ENCODE measurements around the gene HOXD4. TPM values are rescaled to one million over a fixed set of nuclear protein-coding genes. Genes with fewer than 3 reads are reported as not detected.

HOXD4 gene
- total RNA-seq, 1 donor from 2014 or later, result not detected

DNA sequence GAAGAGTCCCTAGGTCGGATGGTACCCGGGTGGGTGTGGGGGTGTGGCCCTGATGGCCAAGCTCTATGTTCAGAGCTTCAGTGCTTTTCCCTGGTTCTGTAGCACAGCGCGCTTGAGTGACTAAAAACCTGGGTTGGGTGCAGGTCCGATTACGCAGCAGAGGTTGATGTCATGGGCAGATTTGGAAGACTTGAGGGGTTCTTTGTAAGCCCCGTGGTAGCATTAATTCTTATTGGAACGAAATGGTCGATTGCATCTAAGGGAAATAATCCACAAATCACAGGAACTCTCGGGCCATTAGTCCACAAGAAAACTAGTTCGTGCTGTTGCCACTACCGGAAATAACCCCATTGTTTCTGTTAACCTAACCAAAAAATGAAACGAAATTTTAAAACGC is 12.8 kb upstream of the HOXD4 start:
- DNase-seq (ENCODE audit: low spot score) (no peak), ATAC-seq (no peak)

DNA sequence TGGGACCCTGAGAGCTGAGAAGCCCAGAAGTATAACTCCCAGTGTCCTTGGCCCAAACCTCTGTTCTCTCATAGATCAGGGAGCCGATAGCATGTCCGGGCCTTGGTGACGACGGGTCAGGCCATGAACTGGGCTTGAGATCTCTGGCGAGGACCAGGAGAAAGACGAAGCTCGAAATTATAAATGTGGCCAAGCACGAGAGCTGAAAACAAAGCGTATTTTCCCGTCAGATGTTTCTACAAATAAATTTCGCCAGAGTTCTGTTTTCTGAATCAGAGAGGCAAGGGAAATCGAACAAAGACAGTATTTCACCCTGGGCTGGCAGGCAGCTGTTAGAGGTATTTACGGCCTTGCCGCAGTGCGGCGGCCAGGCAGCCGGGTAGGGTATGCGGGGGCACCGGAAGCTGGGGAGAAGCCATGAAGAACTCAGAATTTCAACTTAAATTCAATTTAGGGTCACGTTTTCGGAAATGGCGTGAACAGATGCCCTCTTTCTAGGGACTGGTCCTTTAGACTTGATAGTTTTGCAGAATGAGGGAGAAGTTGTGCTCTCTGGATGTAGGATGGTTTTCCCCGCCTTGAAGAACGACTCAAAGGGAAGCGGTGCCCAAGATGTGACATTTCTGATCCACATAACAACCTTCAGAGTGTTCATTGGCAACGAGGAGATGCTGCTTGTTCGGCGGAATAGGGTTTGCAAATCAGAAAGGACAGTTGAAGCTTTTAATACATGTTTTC is 12.3 kb upstream of the HOXD4 start:
- no peak for DNase-seq (ENCODE audit: low spot score)
- ATAC-seq, result no peak

DNA sequence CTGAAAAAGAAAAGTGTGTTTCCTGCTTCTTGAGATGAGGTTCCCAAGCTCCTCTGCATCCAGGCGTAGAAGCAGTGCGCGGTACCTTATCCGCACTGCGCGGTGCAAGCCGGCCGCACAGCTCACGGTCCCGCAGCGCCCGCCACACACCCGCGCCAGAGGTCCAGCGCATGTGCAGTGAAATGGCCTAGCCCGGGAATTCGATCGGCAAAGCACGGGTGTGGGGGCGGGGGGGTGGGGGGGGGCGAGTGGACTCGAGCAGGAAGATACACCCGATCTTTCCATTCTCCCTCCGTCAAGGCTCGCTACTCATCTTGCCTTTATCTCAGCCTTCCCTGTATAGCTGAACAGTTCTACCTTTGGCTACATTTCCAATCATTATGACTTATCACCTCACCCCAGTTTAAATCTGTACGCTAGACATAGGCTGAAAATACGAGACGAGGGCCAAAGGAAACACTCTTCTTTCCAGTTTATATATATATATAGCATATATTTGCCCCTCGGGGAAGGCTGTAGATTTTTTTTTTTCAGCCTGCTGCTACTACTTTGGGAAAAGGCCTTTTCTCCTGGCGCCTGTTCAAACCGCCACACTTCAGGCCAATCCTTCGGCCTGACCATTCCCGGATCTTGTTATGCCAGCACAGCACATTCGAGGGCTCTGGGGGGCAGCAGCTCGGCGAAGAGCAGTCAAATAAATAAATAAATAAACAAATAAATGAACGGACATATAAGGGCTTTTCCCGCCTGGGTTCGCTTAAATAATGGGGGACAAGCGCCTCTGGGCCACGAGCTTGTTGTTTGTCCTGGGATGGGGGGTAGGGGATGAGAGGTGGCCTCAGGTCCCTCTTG is 11.5 kb upstream of the HOXD4 start:
- ATAC-seq (no peak), DNase-seq (ENCODE audit: low spot score) (no peak)

DNA sequence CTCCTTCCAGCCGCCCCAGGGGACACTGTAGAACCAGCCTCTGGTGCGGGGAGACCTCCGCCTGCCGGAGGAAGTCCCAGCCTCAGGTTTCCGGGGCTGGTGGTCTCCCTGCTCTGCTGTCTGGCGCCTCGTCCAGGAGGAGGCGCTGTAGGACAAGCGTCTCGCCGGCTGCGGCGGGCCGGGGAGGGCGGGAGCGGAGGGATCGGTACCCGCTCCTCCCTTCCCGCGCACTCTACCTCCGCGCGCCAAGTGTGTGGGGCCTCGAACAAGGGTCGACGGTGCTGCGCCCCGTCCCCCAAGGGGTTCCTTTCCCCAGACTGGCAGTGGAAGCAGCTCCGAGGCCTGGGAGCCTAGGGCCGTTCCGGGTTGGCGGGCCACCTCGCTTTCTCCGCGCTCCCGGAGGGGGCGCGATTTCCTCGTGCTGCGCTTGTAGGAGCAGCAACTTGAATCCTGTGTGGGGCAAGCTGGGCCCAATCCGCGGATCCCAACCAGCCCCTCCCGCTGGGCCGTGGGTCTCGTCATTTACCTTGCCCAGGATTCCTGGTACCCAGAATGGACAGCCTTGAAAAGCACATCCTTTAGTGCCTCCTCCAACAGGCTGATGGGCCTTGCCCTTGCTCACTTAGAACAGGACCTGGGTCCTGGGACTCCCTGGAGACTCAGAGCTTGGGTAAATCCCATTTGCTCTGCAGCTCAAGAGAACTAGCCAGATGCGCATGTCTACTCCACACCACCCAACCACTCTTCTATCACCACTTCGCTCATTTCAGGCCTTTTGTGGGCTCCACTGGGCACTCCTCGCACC is 10.6 kb upstream of the HOXD4 start:
- DNase-seq (ENCODE audit: low spot score) (peak; percentile 66), ATAC-seq (peak; percentile 95)

DNA sequence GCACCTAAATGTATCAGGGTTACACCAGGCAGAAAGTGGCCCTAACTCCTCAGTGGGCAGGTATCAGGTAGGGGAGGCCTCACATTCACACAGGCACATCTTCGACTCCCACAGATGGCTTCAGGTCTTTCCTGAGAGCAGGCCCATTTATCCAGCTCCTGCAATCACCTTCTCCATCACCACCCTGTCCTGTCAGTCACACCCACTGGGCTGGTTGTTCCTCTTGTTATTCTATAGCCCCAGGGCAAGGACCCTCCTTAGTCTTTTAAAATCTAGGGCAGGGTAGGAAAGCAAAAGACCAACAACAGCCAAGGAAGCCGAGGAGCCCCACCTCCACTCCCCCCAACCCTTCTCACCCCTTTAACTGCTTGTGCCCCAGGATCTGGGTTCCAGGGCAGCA is 9.1 kb upstream of the HOXD4 start:
- ATAC-seq, result no peak
- DNase-seq (ENCODE audit: low spot score), result no peak

DNA sequence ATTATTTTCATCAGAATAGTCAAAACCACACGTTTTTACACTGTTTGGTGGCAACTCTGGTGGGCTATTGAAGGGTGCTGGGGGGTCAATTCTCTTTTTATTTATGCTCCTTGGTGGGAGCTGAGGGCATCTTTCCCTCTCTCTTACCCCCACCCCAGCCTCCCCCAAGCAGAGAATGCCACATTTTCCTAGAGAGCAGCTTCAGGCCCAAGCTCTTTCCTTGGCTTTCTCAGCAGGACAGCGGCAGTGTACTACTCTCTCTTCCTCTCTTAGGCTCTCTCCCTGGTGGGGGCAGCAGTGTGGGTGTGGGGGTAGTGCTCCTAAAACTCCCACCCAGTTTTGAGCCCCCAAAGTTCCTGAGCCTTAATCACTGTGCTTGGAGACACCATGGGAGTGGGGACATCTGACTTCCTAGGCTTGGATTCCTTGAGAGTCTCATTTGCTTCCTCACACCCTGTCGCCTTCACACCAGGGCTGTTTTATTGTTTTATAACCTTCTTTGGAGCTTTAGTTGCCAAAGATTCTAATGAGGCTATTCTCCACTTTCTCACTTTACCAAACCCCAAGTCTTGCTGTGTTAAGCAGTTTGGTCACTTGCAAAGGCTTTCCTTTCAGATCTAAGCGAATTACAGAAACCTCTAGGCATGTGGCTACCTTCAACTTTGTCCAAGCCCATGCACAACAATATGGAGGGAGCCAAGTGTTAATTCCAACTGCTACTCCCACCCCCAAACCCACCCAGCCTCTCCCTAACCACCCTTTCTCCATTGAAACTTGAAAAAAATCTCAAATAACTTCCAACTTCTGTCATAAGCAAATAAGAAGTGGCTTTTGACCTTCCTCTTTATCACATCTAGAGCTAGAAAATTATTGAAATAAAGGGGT is 6.0 kb upstream of the HOXD4 start:
- DNase-seq (ENCODE audit: low spot score) (no peak), ATAC-seq (no peak)

DNA sequence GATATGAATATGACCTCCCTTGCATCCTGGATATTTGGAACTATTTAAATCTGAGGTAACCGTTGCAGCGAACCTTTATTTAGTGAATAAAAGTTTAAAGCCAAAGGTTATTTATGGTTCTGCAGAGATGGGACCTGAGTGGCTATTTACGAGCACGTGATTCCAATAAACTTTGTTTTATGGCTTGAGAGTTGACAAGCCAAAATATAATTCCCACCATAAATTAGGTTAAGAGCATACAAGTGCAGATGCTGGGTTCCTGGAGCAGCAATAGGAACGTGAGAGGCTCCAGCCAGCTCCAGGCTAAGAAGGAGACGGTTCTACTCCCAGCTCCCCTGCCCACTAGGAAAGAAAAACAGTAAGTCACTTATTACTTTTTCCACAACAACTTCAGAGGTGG is 5.2 kb upstream of the HOXD4 start:
- no peak for DNase-seq (ENCODE audit: low spot score)
- no peak for ATAC-seq

DNA sequence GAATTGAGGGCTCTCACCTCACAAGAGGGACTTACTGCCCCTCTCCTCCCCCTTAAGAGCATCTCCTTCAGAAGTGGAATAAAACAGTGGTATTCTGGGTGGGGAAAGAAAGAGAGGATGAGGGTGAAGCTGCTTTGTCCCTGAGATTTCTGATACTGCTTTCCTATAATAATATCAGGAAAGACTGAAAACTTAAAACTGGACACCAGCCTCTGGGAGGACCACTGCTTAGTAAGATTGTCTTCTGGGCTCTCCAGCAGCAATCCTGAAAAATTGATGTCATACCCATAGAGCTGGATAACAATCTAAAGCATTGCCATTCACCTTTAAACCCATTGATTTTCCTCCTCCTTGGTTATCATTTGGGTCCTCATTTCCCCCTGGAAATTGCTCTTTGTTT is 4.7 kb upstream of the HOXD4 start:
- no peak for DNase-seq (ENCODE audit: low spot score)
- no peak for ATAC-seq

DNA sequence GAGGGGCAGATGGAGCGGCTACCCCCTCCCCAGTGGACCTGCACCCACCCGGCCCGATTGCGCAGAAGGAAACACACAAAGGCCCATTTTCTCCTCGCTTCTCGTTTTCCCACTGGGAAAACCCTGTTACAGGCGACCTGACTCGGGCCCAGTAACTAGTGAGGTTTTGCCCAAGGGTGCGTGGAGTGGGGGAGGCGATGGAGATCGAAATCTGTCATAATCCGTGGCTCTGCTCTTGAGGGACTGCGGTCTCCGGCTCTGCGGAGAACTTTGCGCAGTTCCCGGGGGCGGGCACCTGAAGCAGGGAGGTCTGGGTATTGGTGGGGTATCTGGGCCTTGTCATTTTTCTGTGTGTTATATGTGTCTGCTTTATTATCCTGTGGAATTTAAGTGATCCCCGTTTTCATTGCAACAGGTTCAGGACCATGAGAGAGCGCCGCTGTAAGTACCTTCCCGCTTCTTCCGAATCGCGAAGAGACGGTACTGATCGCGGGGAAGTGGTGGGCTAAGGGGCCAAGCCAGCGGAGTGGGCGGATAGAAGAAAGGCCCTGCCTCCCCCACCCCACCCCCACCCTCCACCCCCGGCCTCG is 4.0 kb upstream of the HOXD4 start:
- DNase-seq (ENCODE audit: low spot score), result no peak

DNA sequence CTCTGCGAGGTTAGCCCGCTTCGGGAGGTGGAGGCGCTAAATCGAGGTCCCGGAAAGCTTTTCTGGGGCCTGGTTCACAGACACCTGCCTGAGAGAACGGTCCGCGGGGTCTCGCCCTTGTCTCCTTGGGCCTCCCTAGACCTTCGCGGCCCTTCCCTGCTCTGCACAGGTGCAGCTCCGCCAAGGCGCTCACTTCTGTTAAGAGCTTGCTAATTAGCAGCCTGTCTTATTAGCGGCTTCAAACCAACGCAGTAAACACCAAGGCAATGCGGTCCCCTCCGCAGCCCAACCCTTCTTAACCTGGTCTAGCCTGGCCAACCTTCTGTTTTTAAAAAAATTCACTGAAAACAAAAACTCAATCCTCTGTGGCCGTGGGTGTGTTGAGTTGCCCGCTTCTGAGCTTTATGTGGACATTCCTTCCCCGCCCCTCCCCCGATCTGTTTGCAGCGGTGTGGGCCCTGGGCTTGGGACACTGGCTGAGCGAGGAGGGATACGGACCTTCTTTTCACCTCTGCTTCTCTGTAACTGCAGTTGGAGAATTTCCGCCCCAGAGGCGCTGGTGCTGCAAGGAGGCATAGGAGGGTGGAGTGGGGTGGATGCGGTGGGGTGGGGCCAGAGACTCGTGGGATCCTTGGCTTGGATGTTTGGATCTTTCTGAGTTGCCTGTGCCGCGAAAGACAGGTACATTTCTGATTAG is 3.4 kb upstream of the HOXD4 start:
- ATAC-seq, result no peak
- DNase-seq (ENCODE audit: low spot score), result no peak

More for the DNA sequence above, 4.0 kb upstream of the HOXD4 start:
- ATAC-seq, result no peak

DNA sequence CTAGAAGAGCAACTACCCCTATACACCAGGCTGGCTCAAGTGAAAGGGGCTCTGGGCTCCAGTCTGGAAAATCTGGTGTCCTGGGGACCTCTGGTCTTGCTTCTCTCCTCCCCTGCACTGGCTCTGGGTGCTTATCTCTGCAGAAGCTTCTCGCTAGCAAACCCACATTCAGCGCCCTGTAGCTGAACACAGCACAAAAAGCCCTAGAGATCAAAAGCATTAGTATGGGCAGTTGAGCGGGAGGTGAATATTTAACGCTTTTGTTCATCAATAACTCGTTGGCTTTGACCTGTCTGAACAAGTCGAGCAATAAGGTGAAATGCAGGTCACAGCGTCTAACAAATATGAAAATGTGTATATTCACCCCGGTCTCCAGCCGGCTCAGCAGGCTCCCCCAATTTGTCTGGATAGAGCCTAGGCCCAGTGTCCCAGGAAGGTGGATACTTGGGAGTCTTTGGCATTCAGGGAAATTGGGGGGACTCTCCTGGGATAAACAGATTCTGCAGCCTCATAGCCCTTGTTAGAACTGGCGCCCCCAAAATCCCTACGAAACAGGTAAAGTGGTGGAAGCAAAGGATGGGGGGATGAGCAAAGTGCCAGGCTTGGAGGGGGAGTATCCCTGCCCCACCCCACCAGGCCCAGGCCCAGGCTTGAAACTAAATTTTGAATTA is 2.5 kb upstream of the HOXD4 start:
- ATAC-seq, result no peak
- no peak for DNase-seq (ENCODE audit: low spot score)

DNA sequence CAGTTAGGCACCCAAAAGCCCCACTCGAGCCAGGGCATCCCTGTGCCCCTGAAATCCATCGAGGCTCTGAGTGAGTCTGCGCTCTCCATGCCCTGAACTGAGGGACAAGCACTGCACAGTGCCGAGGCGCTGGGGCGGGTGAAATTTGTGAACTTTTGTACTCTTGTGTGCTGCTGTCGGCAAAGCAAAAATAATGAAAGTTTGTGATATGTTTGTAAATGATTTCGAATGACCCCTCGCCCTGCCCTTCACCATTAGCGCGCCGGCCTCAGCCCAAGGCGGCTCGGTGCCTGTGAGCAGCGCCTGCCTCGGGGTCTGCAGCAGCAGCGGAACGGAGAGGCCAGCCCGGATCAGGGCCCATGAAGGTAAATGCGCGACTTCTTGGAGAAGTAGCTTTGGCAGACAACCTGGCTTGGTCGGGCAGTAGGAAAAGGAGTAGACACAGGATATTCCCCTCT is 1.8 kb upstream of the HOXD4 start:
- no peak for DNase-seq (ENCODE audit: low spot score)
- ATAC-seq, result no peak

DNA sequence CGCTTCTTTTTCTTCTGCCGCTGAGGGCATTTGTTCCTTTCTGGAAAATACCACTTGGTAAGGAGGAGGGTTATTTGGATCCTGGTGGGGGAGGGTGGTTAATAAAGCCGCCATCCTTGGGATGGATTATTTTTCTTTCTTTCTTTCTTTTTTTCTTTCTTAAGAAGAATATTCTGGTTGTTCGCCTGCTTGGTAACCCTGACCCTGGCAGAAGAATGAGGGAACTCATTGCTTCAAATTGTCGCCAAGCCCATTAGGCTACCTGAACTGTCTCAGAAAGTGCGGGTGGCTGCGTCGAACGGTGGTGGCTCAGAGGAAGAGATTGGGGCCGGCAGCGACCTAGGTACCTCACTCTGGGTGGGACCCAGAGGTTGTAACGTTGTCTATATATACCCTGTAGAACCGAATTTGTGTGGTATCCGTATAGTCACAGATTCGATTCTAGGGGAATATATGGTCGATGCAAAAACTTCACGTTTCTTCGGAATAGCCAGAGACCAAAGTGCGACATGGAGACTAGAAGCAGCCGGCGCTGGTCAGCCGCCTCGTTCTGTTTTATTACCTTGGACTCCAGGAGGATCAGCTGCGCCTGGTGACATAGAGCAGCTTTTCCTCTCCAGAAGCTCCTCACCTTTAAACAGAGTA is 1.3 kb upstream of the HOXD4 start:
- no peak for ATAC-seq
- no peak for DNase-seq (ENCODE audit: low spot score)

DNA sequence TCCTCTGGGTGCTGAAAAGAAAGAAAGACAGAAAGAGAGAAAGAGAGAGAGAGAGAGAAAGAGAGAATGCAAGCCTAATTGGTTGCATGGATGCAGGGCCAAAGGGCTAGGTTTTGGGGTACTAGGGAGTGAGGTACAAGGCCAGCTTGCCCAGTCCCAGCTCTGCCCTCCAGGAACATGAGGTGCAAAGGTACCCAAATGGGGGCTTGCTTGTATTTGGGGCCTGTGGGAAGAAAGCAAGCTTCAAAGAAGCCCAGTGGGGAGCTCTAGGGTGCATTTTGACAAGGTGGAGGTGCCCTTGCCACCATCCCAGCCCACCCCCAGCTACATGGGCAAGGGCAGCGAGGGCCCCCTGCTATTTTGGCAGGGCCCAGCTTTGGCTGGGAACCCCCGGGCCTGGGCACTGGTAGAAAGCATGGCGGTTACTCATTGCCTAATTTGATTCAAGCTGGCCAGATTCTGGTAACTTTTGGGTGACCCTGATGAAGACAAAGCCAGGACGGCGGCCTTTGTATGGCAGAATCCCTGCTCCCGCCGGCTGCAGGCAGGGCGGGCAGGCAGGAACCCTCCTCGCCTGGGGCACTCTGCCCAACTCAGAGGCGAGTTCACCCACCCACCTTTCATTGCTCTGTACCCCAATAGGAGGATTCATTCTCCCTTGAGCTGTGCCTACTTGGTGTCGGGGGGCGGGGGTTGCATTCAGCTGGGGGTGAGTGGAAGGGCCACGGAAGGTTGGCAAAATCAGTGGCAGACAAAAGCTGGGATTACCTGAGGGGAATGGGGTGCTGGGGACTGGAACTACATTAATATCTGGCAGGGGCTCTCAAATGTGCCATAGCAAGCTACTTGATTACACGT is 537 bp upstream of the HOXD4 start:
- ATAC-seq (no peak), DNase-seq (ENCODE audit: low spot score) (no peak)

DNA sequence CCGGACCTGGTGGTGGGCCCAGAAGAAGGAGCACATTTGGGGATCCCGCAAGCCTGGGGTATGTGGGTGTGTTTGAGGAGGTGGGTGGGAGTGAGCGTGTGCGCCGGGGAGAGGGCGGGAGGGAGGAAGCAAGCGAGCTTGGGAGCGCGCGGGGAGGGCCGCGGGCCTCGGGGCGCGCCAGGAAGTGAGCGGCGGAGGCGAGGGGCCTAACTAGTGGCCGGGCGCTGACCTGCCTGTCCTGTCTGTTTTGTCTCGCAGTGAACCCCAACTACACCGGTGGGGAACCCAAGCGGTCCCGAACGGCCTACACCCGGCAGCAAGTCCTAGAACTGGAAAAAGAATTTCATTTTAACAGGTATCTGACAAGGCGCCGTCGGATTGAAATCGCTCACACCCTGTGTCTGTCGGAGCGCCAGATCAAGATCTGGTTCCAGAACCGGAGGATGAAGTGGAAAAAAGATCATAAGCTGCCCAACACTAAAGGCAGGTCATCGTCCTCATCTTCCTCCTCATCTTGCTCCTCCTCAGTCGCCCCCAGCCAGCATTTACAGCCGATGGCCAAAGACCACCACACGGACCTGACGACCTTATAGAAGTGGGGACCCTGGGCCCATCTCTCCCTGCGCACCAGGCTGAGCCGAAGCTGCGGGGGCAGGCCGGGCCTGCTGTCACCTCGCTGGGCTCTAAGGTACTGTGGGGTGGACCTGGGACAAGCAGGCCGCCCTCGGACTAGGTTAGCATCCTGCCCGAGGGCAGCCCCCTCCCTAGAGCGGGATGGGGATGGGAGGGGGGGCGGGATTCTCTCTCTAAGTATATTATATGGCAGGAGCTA is 1.2 kb downstream of the HOXD4 start:
- no peak for DNase-seq (ENCODE audit: low spot score)
- ATAC-seq, result no peak

DNA sequence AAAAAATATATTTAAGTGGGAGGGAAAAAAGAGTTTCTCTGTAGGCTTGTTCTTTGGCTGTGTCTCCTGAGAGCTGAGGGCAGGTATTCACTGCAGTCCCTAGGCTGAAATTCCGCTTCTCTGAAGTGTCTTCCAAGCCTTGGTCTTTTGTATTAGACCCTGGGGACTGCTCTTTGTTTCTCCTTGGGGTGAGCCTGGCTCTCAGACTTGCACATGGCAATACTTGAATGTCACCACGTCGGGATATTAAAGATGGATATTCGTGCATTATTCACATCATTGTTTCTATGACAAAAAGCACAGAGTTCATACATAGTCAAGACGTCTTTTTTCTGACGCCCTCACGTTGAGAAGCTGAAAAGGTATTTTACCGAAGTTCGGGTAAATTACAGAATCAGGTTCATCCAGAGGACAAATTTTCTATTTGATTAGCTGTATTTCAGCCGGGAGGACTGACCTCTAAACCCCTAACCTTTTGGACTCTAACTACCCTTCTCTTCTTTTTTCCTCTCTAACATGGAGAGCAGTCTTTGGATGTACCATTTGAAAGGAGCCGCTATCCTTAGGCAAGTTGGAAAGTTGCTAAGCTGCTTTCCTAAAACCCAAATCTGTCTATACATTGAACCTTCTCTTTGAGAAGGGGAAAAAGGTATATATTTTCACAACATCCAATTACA is 3.4 kb downstream of the HOXD4 start:
- ATAC-seq (no peak), DNase-seq (ENCODE audit: low spot score) (no peak)

Measured in left lobe of liver (tissue), 2 donors.